HT-29 (cell line): ENCODE results near the gene CFAP119. TPM values are rescaled to one million over a fixed set of nuclear protein-coding genes. Genes with fewer than 3 reads are reported as not detected.

Experiments
- DNase-seq: peaks from one replicate; pipeline ENCODE4 v3.0.0-alpha.2; 2015; ENCODE audit warnings: low spot score
- small RNA-seq: library from RNA; depleted of rRNA; stranded (forward); fragments of <200 nt; gene quantifications from one replicate; pipeline ENCODE3, GENCODE V24; 2014
- total RNA-seq: library from RNA; depleted of rRNA; stranded (reverse); fragments of >200 nt; shearing (Covaris generic); gene quantifications from 2 replicates; pipeline ENCODE4 v1.2.3, GENCODE V29; 2014; rRNA removed

Gene CFAP119
- total RNA-seq, 1 experiment from 2014 or later, result 13.5 TPM

GRCh38 chr16:30710971-30711370 lies 50.9 kb downstream of the CFAP119 start:
- DNase-seq, result no peak

Small RNA genes lying within 50 kb of the gene (small RNA-seq; reads per million reads assigned to genes)
- gene SNORA30, result 4.9 reads per million, percentile 82 among the genes with 10 or more reads in this experiment

Other genes starting within 250 kb of the CFAP119 start
- gene ZNF768, start 235.5 kb downstream of the CFAP119 start, total RNA-seq, result 47.1 and 47.9 TPM in 2 replicates
- gene ZNF747, start 227.2 kb downstream of the CFAP119 start, total RNA-seq, result 7.9 and 8.8 TPM in 2 replicates
- 8.3 and 9.9 TPM in 2 replicates for gene ZNF764, start 203.7 kb downstream of the CFAP119 start, total RNA-seq
- 5.7 and 7.5 TPM in 2 replicates for gene ZNF688, start 190.3 kb downstream of the CFAP119 start, total RNA-seq
- 7.7 and 12.2 TPM in 2 replicates for gene ZNF785, start 176.4 kb downstream of the CFAP119 start, total RNA-seq
- 4.9 and 7.7 TPM in 2 replicates for gene ZNF689, start 151.7 kb downstream of the CFAP119 start, total RNA-seq
- gene PRR14, start 111.1 kb downstream of the CFAP119 start, total RNA-seq, result 20.8 and 22.9 TPM in 2 replicates
- gene FBRS, start 103.6 kb downstream of the CFAP119 start, total RNA-seq, result 33.6 and 38.0 TPM in 2 replicates
- 33.2 and 46.2 TPM in 2 replicates for gene SRCAP, start 62.9 kb downstream of the CFAP119 start, total RNA-seq
- gene PHKG2, start 13.6 kb downstream of the CFAP119 start, total RNA-seq, result 58.3 and 69.5 TPM in 2 replicates
- gene RNF40, start 260 bp upstream of the CFAP119 start, total RNA-seq, result 99.7 and 109 TPM in 2 replicates
- gene ZNF629, start 25.1 kb upstream of the CFAP119 start, total RNA-seq, result 19.8 and 21.3 TPM in 2 replicates
- 28.3 and 34.3 TPM in 2 replicates for gene BCL7C, start 132.0 kb upstream of the CFAP119 start, total RNA-seq
- not detected in 2 replicates for gene CTF1, start 134.6 kb upstream of the CFAP119 start, total RNA-seq
- gene FBXL19, start 161.5 kb upstream of the CFAP119 start, total RNA-seq, result 42.6 and 43.3 TPM in 2 replicates
- gene ORAI3, start 187.0 kb upstream of the CFAP119 start, total RNA-seq, result 16.9 and 22.9 TPM in 2 replicates
- 7.7 and 9.8 TPM in 2 replicates for gene SETD1A, start 195.7 kb upstream of the CFAP119 start, total RNA-seq
- gene HSD3B7, start 223.1 kb upstream of the CFAP119 start, total RNA-seq, result 24.7 and 28.9 TPM in 2 replicates
- gene STX1B, start 248.6 kb upstream of the CFAP119 start, total RNA-seq, result not detected in 2 replicates